Fibroblast of peridontal ligament (primary cell): Measurements from ENCODE around the gene PHF23.

Experiments
- DNase-seq: peaks from one replicate; pipeline ENCODE4 v3.0.0-alpha.2; 2010; ENCODE audit errors: extremely low read depth

The PHF23 gene

DNA sequence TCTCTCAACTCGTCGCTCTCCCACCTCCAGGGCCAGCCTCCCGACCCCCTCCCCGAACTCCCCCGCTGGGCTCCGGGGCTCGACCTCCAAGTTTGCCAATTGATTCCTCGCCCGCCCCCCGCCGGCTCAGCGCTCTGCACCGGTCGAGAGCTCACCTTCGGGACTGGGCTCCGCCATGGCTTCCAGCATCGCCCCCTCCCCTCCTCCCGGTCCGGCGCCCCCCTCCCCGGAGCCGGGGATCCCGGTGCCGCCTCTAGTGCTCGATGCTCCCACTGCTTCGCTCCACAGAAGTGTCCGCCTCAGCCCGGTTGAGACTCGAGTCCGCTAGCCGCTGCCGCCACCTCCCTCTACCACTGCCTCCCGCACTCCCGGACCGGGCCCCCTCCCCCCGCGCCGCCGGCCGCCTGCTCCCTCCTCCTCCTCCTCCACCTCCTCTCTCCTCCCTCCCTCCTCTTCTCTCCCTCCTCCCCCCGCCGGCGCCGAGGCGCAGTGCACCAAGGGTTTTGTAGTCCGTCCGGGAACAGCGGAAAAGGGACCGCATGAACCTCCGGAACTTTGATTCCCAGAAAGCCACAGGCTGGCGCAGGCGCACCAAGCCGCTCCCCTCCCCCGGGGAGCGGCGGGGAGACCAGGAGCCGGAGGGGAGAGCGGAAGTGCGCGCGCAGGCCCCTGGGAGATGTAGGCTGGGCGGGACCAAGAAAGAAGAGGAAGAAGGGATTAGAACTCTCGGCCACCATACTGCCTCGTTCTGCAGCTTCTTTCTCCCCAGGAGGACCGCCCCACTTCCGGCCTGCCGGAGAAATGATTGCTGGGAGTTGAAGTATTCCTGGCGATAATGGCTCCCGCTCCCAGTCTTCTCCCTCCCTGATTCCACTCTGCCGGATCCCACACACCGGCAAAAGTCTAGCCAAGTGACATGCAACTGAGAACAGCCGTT, at the start of gene PHF23:
PHF23 (minus strand) TSS at position 367 of the 937 bp plus-strand sequence; CDS start at position 189, 178 bp downstream.
- peak; percentile 99 for DNase-seq

DNA sequence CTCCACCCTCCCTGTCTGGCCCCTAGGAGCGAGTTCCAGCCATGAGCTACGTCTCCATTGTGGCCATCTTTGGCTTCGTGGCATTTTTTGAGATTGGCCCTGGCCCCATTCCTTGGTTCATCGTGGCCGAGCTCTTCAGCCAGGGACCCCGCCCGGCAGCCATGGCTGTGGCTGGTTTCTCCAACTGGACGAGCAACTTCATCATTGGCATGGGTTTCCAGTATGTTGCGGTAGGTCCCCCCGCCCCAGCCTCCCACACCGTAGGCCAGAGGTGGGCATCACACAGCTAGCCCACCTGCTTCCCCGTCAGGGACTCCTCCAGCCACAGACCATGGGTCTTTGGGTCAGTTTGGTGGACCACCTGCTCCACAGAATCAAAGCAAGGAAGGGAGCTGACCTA, 46.4 kb upstream of the PHF23 start:
- no peak for DNase-seq

DNA sequence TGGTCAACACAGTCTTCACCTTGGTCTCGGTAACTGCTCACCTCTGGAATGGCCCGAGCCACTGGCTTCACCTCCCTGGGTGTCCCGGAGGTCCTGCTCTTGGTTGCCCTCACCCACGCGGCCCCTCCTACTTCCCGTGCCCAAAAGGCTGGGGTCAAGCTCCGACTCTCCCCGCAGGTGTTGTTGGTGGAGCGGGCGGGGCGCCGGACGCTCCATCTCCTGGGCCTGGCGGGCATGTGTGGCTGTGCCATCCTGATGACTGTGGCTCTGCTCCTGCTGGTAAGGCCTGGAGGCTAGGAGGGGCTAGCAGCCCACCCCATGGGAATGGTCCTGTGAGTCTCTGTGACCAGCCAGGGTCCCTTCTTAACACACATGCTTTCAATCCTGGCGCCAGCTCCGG, 45.7 kb upstream of the PHF23 start:
- DNase-seq = no peak

DNA sequence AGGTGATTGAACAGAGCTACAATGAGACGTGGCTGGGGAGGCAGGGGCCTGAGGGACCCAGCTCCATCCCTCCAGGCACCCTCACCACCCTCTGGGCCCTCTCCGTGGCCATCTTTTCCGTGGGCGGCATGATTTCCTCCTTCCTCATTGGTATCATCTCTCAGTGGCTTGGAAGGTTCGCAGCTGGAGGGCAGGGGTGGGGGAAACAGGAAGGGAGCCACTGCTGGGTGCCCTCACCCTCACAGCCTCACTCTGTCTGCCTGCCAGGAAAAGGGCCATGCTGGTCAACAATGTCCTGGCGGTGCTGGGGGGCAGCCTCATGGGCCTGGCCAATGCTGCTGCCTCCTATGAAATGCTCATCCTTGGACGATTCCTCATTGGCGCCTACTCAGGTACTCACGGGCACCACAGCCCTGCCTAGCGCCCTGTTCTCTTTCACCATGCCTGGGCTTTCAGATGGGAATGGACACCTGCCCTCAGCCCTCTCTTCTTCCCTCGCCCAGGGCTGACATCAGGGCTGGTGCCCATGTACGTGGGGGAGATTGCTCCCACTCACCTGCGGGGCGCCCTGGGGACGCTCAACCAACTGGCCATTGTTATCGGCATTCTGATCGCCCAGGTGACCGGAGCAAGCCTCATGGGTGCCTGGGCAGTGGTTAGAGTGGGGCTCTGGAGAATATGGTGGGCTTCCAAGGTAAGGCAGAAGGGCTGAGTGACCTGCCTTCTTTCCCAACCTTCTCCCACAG, 44.4 kb upstream of the PHF23 start:
- DNase-seq = no peak

DNA sequence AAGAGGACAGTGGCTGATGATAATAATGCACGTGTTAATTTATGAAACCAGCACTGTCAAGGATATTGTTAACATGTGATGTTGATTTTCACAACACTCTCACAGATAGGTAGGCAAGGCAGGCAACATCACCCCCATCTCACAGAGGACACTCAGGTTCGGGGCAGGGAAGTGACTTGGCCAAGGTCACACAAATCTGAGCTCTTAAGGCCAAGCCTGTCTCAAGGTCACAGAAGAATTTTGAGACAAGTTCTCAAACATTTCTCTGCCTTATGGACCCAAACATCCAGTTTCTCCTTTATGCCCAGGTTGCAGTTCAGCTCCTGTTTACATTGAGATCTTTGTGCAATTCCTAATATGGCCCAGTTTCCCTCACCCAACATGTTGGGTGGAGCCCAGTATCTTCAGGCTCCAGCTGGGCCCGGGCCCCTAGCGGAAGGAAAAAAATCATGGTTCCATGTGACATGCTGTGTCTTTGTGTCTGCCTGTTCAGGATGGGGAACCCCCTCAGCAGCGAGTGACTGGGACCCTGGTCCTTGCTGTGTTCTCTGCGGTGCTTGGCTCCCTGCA, 43.6 kb upstream of the PHF23 start:
- no peak for DNase-seq

DNA sequence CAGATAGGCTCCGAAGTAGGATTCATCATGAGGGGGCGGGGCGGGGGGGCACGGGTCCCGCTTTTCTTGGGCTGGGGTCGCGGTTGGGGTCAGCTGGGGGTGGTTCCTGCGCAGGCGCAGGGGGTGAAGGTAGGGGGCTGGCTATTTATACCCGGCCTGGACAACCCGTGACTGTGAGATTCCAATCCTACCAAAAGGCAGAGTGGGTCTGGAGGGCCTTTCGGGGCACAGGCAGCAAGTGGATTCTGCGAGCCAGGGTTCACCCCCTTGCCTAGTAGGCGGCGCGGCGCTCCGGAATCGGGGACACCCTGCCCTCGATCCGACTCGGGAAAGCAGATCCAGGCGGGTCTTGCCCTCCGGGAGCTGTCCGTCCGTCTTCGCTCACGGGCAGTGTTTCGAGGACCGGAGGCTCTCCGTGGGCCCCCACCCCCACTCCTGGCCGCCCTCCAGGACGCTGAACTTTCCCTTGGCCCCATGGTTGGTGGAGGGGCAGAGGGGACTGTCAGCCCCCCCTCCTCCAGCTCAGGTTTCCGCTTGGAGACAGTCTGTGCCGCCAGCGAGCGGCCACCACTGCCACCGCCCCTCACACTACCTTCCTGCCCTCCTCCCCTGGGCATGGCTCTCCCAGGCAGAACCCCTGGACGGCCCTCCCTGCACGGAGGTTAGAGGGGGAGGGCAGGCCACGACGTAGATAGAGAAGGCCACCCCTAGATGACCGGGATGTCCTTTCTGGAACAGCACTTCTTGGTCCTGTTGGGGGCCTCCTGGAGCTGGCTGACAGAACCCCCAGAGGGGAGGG, 42.9 kb upstream of the PHF23 start:
- DNase-seq = no peak

DNA sequence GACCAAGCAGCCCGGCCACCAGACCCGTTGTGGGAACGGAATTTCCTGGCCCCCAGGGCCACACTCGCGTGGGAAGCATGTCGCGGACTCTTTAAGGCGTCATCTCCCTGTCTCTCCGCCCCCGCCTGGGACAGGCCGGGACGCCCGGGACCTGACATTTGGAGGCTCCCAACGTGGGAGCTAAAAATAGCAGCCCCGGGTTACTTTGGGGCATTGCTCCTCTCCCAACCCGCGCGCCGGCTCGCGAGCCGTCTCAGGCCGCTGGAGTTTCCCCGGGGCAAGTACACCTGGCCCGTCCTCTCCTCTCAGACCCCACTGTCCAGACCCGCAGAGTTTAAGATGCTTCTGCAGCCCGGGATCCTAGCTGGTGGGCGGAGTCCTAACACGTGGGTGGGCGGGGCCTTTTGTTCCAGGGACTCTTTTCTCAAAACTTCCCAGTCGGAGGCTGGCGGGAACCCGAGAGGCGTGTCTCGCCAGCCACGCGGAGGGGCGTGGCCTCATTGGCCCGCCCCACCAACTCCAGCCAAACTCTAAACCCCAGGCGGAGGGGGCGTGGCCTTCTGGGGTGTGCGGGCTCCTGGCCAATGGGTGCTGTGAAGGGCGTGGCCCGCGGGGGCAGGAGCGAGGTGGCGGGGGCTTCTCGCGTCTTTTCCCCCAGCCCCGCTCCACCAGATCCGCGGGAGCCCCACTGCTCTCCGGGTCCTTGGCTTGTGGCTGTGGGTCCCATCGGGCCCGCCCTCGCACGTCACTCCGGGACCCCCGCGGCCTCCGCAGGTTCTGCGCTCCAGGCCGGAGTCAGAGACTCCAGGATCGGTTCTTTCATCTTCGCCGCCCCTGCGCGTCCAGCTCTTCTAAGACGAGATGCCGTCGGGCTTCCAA, 42.1 kb upstream of the PHF23 start, which contains the start of gene SLC2A4:
SLC2A4 (plus strand) TSS at position 645 of the 879 bp plus-strand sequence; CDS start at position 862, 217 bp downstream.
- peak; percentile 83 for DNase-seq

DNA sequence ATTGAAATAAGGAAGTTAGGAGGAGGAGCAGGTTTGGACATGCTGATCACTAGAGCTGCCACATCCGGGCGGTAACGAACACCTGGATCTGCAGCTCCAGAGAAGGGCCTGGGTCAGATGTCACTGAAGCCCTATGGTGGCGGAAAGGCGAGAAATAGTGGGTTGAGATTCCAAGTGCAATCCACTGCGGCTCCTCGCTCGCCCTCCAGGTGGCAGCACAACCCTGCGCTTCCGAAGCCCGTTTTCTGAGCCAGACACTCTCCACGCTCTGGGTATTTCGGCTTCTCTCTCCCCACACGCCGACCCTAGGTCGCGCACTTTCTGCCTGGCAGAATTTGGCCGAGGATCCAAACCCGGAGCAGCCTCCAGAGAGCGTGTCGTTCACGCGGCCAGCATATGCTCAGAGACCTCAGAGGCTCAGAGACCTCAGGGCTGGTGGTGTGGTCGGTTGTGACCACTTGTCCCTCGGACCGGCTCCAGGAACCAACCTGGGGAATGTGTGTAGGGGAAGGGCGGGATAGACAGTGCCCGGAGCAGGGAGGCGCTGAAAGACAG, 41.3 kb upstream of the PHF23 start:
- peak; percentile 78 for DNase-seq

DNA sequence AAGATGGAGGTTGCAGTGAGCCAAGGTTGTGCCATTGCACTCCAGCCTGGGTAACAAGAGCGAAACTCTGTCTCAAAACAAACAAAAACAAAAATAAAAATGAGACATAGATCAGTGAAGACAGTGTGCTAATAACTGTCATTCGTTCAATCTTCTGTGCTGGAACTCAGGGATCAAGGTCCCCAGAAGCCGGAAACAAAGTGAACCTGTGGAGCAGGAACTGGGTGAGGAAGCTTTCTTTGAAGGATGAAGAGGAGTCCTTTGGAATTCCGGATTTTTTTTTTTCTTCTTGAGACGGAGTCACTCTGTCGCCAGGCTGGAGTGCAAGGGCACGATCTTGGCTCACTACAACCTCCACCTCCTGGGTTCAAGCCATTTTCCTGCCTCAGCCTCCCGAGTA, 40.2 kb upstream of the PHF23 start:
- no peak for DNase-seq

DNA sequence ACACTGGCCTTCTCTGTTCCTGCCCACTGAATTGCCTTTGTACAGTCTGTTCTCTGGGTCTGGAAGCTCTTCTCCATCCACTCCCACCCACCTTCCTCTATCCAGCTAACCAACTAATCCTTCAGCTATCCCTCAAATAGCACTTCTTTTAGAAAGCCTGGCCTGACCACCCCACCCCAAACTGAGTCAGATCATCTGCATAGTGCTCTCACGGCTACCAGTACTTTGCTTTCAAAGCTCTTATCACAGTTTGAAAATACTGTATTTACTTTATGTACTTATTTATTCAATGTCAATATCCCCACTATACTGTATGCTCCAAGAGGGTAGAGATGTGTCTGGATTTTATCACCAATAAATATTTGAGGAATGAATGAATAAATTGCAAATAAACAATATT, 27.5 kb upstream of the PHF23 start:
- DNase-seq = no peak

DNA sequence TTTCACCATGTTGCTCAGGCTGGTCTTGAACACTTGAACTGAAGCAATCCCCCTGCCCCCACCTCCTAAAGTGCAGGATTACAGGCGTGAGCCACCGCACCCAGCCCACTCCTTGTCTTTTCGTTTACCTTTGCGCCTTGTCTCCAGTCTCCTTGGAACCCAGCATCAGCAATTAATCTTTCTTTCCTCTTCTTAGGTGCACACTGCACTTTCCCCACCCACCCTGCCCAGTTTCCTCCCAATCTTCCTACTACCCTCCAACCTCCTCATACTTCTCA, 24.5 kb upstream of the PHF23 start:
- no peak for DNase-seq

DNA sequence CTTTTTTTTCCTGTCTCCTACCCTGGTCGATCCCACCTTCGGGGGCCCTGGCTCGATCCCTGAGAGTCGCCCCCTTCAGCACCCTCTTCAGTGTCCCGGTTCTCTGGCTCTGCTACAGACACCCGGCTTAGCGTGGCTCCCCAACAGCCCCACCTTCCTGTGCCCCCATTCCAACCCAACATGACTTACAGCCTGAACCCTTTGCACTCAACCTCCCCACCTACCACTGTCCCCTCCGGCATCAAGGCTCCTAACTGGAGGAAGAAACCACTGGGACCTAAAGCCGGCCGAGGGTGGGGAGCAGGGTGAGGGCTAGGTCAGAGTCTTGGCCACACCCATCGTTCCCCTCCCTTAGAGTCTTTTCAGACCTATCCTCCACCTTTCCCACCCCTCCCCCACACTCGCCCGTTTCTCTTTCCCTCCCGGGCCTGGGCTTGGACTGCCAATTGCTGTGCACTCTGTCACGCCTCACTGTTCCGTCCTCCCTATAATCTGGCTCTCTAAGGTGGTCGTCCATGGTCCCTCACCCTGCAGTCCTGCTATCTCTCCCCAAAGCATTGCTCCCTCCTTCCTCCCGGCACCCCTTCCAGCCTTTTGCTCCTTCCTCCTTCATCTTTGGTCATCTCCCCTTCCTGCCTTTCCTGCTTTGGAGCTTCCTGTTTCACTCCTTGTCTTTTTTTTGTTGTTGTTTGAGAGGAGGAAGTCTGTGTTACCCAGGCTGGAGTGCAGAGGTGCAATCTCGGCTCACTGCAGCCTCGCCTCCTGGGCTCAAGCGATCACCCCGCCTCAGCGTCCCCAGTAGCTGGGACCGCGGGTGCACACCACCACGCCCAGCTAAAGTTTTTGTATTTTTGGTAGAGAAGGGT, 23.9 kb upstream of the PHF23 start:
- DNase-seq = no peak

DNA sequence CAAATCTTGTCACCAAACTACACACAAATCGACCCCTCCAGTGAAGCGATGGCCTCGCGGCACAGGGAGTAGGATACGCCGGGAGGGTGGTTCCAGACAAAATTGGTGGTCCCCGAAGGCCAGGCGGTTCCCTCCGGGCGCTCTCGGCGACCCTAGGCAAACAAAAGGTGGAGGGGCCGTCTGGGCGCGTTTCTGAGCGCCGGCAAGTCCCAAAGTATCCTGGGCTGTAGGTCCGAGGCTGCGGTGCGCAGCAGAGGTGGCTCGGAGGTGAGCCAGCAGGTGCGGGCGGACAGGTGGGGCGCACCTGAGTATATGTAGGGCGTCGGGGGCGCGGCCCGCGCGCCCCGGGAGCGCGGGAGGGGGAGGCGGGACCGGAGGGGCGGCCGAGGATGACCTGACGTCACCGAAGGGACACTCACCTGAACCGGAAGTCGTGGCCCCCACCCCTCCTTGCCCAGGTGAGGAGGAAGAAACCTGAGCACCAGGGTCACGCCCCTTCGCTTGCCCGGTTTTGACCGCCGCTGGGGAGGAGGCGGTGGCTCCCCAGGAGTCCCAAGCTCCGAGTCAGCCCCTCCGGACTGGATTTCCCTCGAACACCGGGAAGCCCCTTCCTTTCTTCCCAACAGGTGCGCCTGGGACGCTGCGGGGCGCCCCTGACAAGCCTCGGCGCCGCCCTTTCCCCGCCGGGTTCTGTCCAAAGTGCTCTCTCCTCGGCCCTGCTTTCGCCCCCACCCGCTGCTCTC, 23.1 kb upstream of the PHF23 start, which contains the start of gene CLDN7:
CLDN7 (minus strand) TSS at position 287 of the 743 bp plus-strand sequence. CDS start 435 bp downstream, outside the sequence.
- no peak for DNase-seq

DNA sequence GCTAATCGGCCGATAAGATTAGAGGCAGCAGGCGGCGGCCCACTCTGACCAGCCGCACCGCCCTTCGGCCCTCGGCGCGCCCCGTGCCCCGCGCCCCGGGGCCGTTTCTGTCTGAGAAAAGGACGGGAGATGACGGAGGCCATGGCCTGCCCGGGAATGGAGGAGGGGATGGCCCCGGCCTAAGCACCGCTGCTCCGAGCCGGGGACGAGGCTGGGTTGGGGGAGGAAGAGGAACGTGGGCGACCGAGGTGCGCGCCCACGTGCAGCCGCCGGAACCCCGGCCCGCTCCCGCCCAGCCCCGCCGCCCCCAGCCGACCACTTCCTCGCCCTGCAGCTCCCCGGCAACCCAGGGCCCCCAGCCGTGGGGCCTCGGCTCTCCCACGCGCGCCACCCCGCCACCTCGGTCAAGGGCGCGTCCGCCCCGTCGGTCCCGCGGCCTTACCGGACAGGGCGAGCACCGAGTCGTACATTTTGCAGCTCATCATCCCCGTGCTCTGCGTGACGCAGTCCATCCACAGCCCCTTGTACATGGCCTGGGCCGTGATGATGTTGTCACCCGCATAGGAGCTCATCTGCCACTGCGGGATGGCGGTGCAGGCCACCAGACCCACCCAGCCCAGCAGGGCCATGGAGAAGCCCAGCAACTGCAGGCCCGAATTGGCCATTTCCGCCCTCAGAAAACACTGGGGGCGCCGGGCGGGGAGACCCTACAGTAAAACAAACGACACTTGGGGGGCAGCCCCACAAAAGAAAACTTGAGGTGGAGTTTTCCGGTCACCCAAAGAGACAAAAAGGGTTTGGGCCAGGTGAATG, 22.3 kb upstream of the PHF23 start:
- DNase-seq = no peak

DNA sequence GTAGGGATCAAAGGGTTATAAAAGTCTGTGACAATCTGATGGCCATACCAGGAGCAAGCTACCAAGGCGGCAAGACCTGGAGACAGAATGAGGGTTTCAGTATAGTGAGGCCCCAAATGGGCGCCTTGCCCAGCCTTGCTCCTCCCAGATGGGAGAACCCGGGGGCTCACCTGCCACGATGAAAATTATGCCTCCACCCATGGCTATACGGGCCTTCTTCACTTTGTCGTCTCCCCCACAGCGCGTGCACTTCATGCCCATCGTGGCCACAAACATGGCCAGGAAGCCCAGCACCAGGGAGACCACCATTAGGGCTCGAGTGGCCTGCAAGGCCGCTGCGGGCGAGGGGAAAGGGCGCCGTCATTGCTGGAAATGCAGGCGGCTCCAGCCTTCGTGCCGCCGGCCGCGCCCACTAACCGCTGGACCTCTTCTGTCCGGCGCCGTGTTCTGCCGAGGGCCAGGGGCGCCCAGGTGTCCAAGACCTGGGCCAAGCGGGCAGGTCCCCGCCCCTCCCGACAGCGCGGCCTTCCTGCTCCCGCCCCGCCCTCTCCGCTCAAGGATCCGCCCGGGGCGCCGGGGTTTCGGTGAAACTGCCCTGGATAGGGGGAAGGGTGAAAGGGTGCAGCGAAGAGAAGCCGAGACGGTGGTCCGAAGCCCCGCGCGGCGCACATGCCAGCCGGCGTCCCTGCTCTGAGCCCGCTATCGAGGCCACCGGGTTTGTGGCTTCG, 21.6 kb upstream of the PHF23 start:
- no peak for DNase-seq

DNA sequence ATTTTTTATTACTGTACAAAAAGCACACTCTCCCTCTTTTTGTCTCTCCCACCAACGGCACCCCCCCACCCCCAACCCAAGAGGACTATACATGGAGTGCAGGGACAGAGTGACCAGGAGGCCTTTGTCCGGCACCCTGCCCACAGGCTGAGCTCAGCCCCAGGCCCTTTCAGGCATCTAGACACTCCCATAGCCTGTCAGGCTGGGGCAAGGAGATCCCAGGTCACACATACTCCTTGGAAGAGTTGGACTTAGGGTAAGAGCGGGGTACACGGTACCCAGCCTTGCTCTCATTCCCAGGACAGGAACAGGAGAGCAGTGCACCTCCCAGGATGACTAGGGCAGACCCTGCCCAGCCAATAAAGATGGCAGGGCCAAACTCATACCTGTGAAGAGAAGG, 20.9 kb upstream of the PHF23 start:
- no peak for DNase-seq

DNA sequence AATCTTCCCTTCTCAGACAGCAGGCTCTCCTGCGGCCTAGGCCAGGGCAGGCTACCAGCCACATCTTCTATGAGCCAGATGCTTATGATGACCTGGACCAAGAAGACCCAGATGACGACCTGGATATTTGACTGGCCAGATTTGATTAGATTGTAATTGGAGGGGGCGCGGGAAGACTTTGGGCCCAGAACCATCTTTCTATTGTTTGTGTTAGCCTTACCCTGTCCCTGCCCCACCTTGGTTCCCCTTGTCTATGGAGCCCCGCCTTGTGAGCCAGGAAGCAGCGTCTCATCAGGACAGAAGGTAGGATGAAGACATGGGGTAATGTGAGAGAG, 20.3 kb upstream of the PHF23 start:
- no peak for DNase-seq
